SK-N-SH (cell line): ENCODE measurements around the gene CLIC5.

Source experiments
- CHD2 ChIP-seq: fragments of 150-350 bp; IDR thresholded peaks from 2 replicates; pipeline ENCODE4 v1.6.1; 2018; ENCODE audit warnings: low read length; ENCODE audit not compliant: partially characterized antibody
- CTCF ChIP-seq: fragments of 200-600 bp; sonication (generic); IDR thresholded peaks from 2 replicates; pipeline ENCODE4 v1.6.1; 2017; ENCODE audit warnings: antibody characterized with exemption, mild to moderate bottlenecking, moderate library complexity
- RFX5 ChIP-seq: IDR thresholded peaks from 2 replicates; pipeline ENCODE4 v1.6.1; 2012; ENCODE audit warnings: mild to moderate bottlenecking, improper control_type of control experiment, low read length
- USF2 ChIP-seq: fragments of 150-350 bp; IDR thresholded peaks from 2 replicates; pipeline ENCODE4 v1.6.1; 2017; ENCODE audit warnings: antibody characterized with exemption, low read length, low read depth, borderline replicate concordance

- TF ChIP-seq CTCF (no peak), CHD2 (no peak), RFX5 (no peak), USF2 (no peak)
These were observed 24.6 kb upstream of the CLIC5 start for GRCh38 chr6:46040288-46040687.
